TTC549 (cell line): ENCODE data around the gene PCARE.

ENCODE experiments used
- FAIRE-seq: peaks from 2 replicates; lab custom pipeline; 2012; peaks lifted over from hg19 to GRCh38; lab: Jason Lieb, UNC

Gene PCARE

GRCh38 chr2:29063056-29063455, 11.3 kb downstream of the PCARE start:
- FAIRE-seq: no peak

GRCh38 chr2:29062371-29062770, 12.0 kb downstream of the PCARE start:
- no peak for FAIRE-seq

- FAIRE-seq: no peak
Observed at GRCh38 chr2:29061616-29062015, 12.7 kb downstream of the PCARE start.

- no peak for FAIRE-seq
Observed at GRCh38 chr2:29061176-29061575, 13.1 kb downstream of the PCARE start.

- no peak for FAIRE-seq
Observed at GRCh38 chr2:29060441-29060840, 13.9 kb downstream of the PCARE start.

- no peak for FAIRE-seq
Observed at GRCh38 chr2:29059624-29060023, 14.7 kb downstream of the PCARE start.

GRCh38 chr2:29057006-29057405, 17.3 kb downstream of the PCARE start:
- no peak for FAIRE-seq

GRCh38 chr2:29056452-29056851, 17.9 kb downstream of the PCARE start:
- FAIRE-seq: no peak

- FAIRE-seq: no peak
Observed at GRCh38 chr2:29055601-29056000, 18.7 kb downstream of the PCARE start.

GRCh38 chr2:29054430-29054829, 19.9 kb downstream of the PCARE start:
- FAIRE-seq: no peak

- no peak for FAIRE-seq
Observed at GRCh38 chr2:29053670-29054400, 20.5 kb downstream of the PCARE start.

GRCh38 chr2:29053223-29053622, 21.1 kb downstream of the PCARE start:
- FAIRE-seq: no peak

GRCh38 chr2:29052807-29053206, 21.5 kb downstream of the PCARE start:
- no peak for FAIRE-seq

GRCh38 chr2:29051730-29052129, 22.6 kb downstream of the PCARE start:
- FAIRE-seq: no peak

GRCh38 chr2:29050591-29050990, 23.7 kb downstream of the PCARE start:
- FAIRE-seq: no peak

- FAIRE-seq: no peak
Observed at GRCh38 chr2:29047083-29047845, 27.1 kb downstream of the PCARE start.

GRCh38 chr2:29046321-29046720, 28.0 kb downstream of the PCARE start:
- no peak for FAIRE-seq

- no peak for FAIRE-seq
Observed at GRCh38 chr2:29044459-29044858, 29.9 kb downstream of the PCARE start.

GRCh38 chr2:29042561-29043075, 31.7 kb downstream of the PCARE start:
- FAIRE-seq: no peak

- no peak for FAIRE-seq
Observed at GRCh38 chr2:29041161-29041660, 33.1 kb downstream of the PCARE start.

- no peak for FAIRE-seq
Observed at GRCh38 chr2:29040552-29040951, 33.8 kb downstream of the PCARE start.

- FAIRE-seq: no peak
Observed at GRCh38 chr2:29039718-29040480, 34.4 kb downstream of the PCARE start.
